Stomach (tissue), 9 donors: ENCODE measurements around the gene IRAK3. TPM values are rescaled to one million over a fixed set of nuclear protein-coding genes. Genes with fewer than 3 reads are reported as not detected.
A peak's percentile ranks its signal among the peaks of the same experiment; 100 is the strongest.
"Not testable (repeated sequence)": the region's sequence is repeated elsewhere in the genome, so short reads cannot be mapped to it uniquely, and the experiment has no call there.

Experiments used
- DNase-seq, 2 donors: peaks; one replicate each; pipeline versions ENCODE4 v3.0.0 to v3.0.0-alpha.2; 2013 to 2019
- H3K27ac ChIP-seq, 5 donors: fragments of 200-600 bp in 4 of 5; sonication (generic) in 4 of 5; one replicate each; pipeline ENCODE4 v1.5.1; 2013 to 2019; ENCODE audit warnings: mild to moderate bottlenecking in 1 of 5, moderate library complexity in 1 of 5
- H3K27me3 ChIP-seq, 3 donors: fragments of 200-600 bp; sonication (generic); one replicate each; pipeline ENCODE4 v1.5.1; 2017 to 2019; ENCODE audit warnings: mixed run types in 1 of 3
- H3K36me3 ChIP-seq, 4 donors: fragments of 200-600 bp; sonication (generic); 1 replicate in 3 of 4; 2 replicates in 1 of 4; pipeline ENCODE4 v1.5.1; 2016 to 2019
- H3K4me1 ChIP-seq, 4 donors: fragments of 200-600 bp; sonication (generic); one replicate each; pipeline ENCODE4 v1.5.1; 2016 to 2019
- H3K4me3 ChIP-seq, 4 donors: fragments of 200-600 bp; sonication (generic) in 3 of 4; one replicate each; pipeline ENCODE4 v1.5.1; 2016 to 2019; ENCODE audit warnings: mild to moderate bottlenecking in 1 of 4
- H3K9me3 ChIP-seq, 4 donors: fragments of 200-600 bp; sonication (generic); one replicate each; pipeline ENCODE4 v1.5.1; 2016 to 2019
- CTCF ChIP-seq, 7 experiments: fragments of 450-650 bp in 4 of 7; fragments of 200-600 bp in 3 of 7; sonication (generic) in 3 of 7; IDR thresholded peaks; one replicate each; pipeline ENCODE4 v1.5.1; 2016 to 2019; ENCODE audit warnings: antibody characterized with exemption in 7 of 7, control low read depth in 2 of 7, mild to moderate bottlenecking in 1 of 7
- EP300 ChIP-seq: sonication (generic); formaldehyde crosslinking; IDR thresholded peaks from one replicate; pipeline ENCODE4 v1.6.1; 2017; ENCODE audit warnings: antibody characterized with exemption
- POLR2A ChIP-seq, 4 donors: fragments of 450-650 bp; IDR thresholded peaks; one replicate each; pipeline ENCODE4 v1.6.1; 2016; ENCODE audit warnings: antibody characterized with exemption in 4 of 4, control low read depth in 2 of 4, mild to moderate bottlenecking in 1 of 4, moderate library complexity in 1 of 4
- POLR2AphosphoS5 ChIP-seq, 3 donors: sonication (generic); formaldehyde crosslinking; IDR thresholded peaks; one replicate each; pipeline ENCODE4 v1.6.1; 2016; ENCODE audit warnings: antibody characterized with exemption in 3 of 3
- WGBS, 5 donors: extraction: QIAGEN DNeasy Blood & Tissue Kit in 3 of 5; methylation state at CpG; one replicate each; pipeline versions ENCODE4 v1.1.5 to v1.1.7; 2013 to 2018; 5-methylcytosine and 5-hydroxymethylcytosine counted together
- intact Hi-C: fragments of 100-400 bp; cut with DNase I; formaldehyde crosslinking; loops from one replicate; pipeline ENCODE4 v1.15.1; 2023; ENCODE audit warnings: low total_unique reads
- polyA plus RNA-seq, 3 donors: library from polyadenylated mRNA; stranded (reverse); fragments of 200-250 nt; gene quantifications; one replicate each; pipeline ENCODE4 v1.2.3, GENCODE V29; 2013
- total RNA-seq, 5 donors: library from RNA; depleted of rRNA; stranded (reverse); fragments of >200 nt; gene quantifications; one replicate each; pipeline versions ENCODE4 v1.1.0 to v1.2.3, GENCODE V29; 2014 to 2016
- donor health status: healthy with polysubstance abuse.
- donor health status: Bipolar disorder and iron deficiency.
- donor health status: healthy.

IRAK3 gene
- total and polyA plus RNA-seq, 8 donors, result 1.4 to 38.2 (median 4.5) TPM

GRCh38 chr12:66182956-66183355, 6.1 kb upstream of the IRAK3 start:
- Histone ChIP-seq H3K27me3 (peaks cover 0 to 18% (median 0%) of the 10 kb centered on the region in 3 donors), H3K4me1 (peaks cover 0 to 8% (median 0%) of the 10 kb centered on the region in 4 donors), H3K4me3 (no peak overlapping the region), H3K27ac (no peak overlapping the region), H3K9me3 (no peaks in the 10 kb centered on the region), H3K36me3 (no peaks in the 10 kb centered on the region)
- TF ChIP-seq POLR2A (IDR thresholded peaks at IDR 0.05) (no peak), EP300 (no peak), POLR2AphosphoS5 (IDR thresholded peaks at IDR 0.05) (no peak), CTCF (IDR thresholded peaks at IDR 0.05) (no peak)
- intact Hi-C loops, result no loop called here
- WGBS, 5 donors, result 68 to 82% (median 81%) methylated on average over 3 of the region's 3 CpGs
- no peak for DNase-seq

GRCh38 chr12:66184822-66185221, 4.2 kb upstream of the IRAK3 start:
- DNase-seq, result not testable (repeated sequence)

GRCh38 chr12:66187036-66187435, 2.0 kb upstream of the IRAK3 start:
- no peak overlapping the region for H3K4me3 ChIP-seq
- peaks cover 0 to 34% (median 17%) of the 10 kb centered on the region in 4 donors for H3K4me1 ChIP-seq
- TF ChIP-seq CTCF (IDR thresholded peaks at IDR 0.05) (no peak), EP300 (no peak), POLR2A (IDR thresholded peaks at IDR 0.05) (no peak), POLR2AphosphoS5 (IDR thresholded peaks at IDR 0.05) (no peak)
- peak overlapping the region in 3 of 5 donors; percentile 35 to 94 (median 91) for H3K27ac ChIP-seq
- intact Hi-C loops, result no loop called here
- H3K36me3 ChIP-seq, result no peaks in the 10 kb centered on the region
- H3K9me3 ChIP-seq, result no peaks in the 10 kb centered on the region
- DNase-seq, result no peak
- peaks cover 0 to 19% (median 4%) of the 10 kb centered on the region in 3 donors for H3K27me3 ChIP-seq
- 71 to 85% (median 80%) methylated on average over 2 of the region's 2 CpGs for WGBS, 5 donors

More at GRCh38 chr12:66184822-66185221, 4.2 kb upstream of the IRAK3 start:
- H3K36me3 ChIP-seq, H3K9me3 ChIP-seq, intact Hi-C loops, H3K27ac ChIP-seq, H3K4me3 ChIP-seq: not testable (repeated sequence)
- 73 to 97% (median 89%) methylated on average over 2 to 3 of the region's 3 CpGs for WGBS, 5 donors
- Histone ChIP-seq H3K27me3 (peaks cover 0 to 28% (median 4%) of the 10 kb centered on the region in 3 donors), H3K4me1 (peaks cover 0 to 15% (median 7%) of the 10 kb centered on the region in 4 donors)

- no peaks in the 10 kb centered on the region for H3K9me3 ChIP-seq
- intact Hi-C loops, result no loop called here
- H3K36me3 ChIP-seq, result no peaks in the 10 kb centered on the region
- peak overlapping the region in 2 of 5 donors; percentile 91 to 94 for H3K27ac ChIP-seq
- DNase-seq, result no peak
- peaks cover 0 to 39% (median 17%) of the 10 kb centered on the region in 4 donors for H3K4me1 ChIP-seq
- H3K4me3 ChIP-seq, result no peak overlapping the region
- no peak for TF ChIP-seq EP300
- no peak for TF ChIP-seq CTCF (IDR thresholded peaks at IDR 0.05)
- no peak for TF ChIP-seq POLR2AphosphoS5 (IDR thresholded peaks at IDR 0.05)
- no peak for TF ChIP-seq POLR2A (IDR thresholded peaks at IDR 0.05)
- H3K27me3 ChIP-seq, result peaks cover 0 to 11% (median 4%) of the 10 kb centered on the region in 3 donors
- 87 to 97% (median 92%) methylated on average over 4 of the region's 4 CpGs for WGBS, 5 donors
Observed at GRCh38 chr12:66187821-66188220, 1.2 kb upstream of the IRAK3 start.

GRCh38 chr12:66189486-66189843, 451 bp downstream of the IRAK3 start:
- TF ChIP-seq POLR2A (IDR thresholded peaks at IDR 0.05), result no peak
- TF ChIP-seq CTCF (IDR thresholded peaks at IDR 0.05), result no peak
- no peak for TF ChIP-seq POLR2AphosphoS5 (IDR thresholded peaks at IDR 0.05)
- no peak for TF ChIP-seq EP300
- intact Hi-C loops, result no loop called here
- 17 to 33% (median 21%) methylated on average over 9 to 18 of the region's 18 CpGs for WGBS, 5 donors
- H3K27ac ChIP-seq, result peak overlapping the region; percentile 75 to 94 (median 89)
- DNase-seq, result no peak
- peaks cover 0 to 56% (median 20%) of the 10 kb centered on the region in 4 donors for H3K4me1 ChIP-seq
- H3K4me3 ChIP-seq, result peak overlapping the region; percentile 47 to 59 (median 53)
- H3K9me3 ChIP-seq, result no peaks in the 10 kb centered on the region
- peaks cover 0 to 10% (median 4%) of the 10 kb centered on the region in 3 donors for H3K27me3 ChIP-seq
- peaks cover 0 to 4% (median 0%) of the 10 kb centered on the region in 4 donors for H3K36me3 ChIP-seq
